ENCODE data around the gene SPRY1. TPM values are rescaled to one million over a fixed set of nuclear protein-coding genes. Genes with fewer than 3 reads are reported as not detected.

SPRY1 gene
- total and polyA plus RNA-seq, 9 of the 15 experiments (the other 6 are each of a cell fraction or from before 2014, with no cell fraction given) = 0.18 to 1.9 (median 0.45) TPM; not detected in 1

DNA sequence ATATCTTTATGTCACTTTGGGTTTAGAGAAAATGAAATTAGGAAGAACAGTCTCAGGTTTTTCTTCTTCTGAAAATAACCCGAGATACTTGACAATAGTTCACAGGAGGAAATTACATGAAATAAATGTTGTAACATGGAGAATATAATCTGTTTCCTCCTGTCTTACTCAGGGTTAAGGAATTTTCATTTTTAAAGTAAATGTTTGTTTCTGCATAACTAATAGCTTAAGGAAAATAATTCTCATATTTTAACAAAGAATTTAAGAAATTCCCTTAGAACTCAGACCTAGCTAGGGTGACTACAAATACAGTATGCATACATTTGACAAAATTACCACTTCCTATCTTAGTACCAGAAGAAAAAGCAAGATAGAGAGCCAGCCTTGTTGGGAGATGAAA, 17.2 kb upstream of the SPRY1 start:
- H3K9me1 ChIP-seq (ENCODE audit: control insufficient read depth, insufficient read depth, low read length) = no peaks in the 10 kb centered on the region
- DNase-seq (ENCODE audit: extremely low read depth in 1 of 4, low spot score in 3 of 4) = no peak
- no peaks in the 10 kb centered on the region for H3K27me3 ChIP-seq (ENCODE audit: control insufficient read depth in 2 of 2, insufficient read depth in 2 of 2, low read length in 2 of 2)
- ChIA-PET POLR2A (no interaction called here), CTCF (ENCODE audit: low intra/inter-chr PET ratio) (no interaction called here)
- no peak overlapping the region for H3K27ac ChIP-seq (ENCODE audit: extremely low read depth, low read depth, low read length)
- no peak overlapping the region for H2AFZ ChIP-seq (ENCODE audit: low read depth, low read length)
- no peaks in the 10 kb centered on the region for H3K4me1 ChIP-seq (replicated peaks in 1 of 2; ENCODE audit: control insufficient read depth in 2 of 2, insufficient read depth in 2 of 2, low read length in 2 of 2)
- no peaks in the 10 kb centered on the region for H3K9me3 ChIP-seq (replicated peaks; ENCODE audit: control insufficient read depth, insufficient read depth, low read depth, low read length)
- no peak for FAIRE-seq
- no TSS peak for BruUV-seq (replicated peaks)
- in situ Hi-C loops (cut with MboI) = no loop called here
- no peaks in the 10 kb centered on the region for H3K79me2 ChIP-seq (ENCODE audit: control insufficient read depth, insufficient read depth, low read length)
- intact Hi-C loops (cut with micrococcal nuclease) = no loop called here
- ATAC-seq = no peak
- no peaks in the 10 kb centered on the region for H3K36me3 ChIP-seq (ENCODE audit: control insufficient read depth, insufficient read depth, low read length)
- no peaks in the 10 kb centered on the region for H4K20me1 ChIP-seq (replicated peaks; ENCODE audit: control insufficient read depth, insufficient read depth, low read length)
- WGBS (ENCODE audit: insufficient coverage, low coverage, missing lambda C conversion rate) = 13% methylated on average over 1 of the region's 1 CpG
- TF ChIP-seq ZNF217 (CRISPR knock-in tag; IDR thresholded peaks at IDR 0.05) (no peak), ZNF764 (CRISPR knock-in tag; IDR thresholded peaks at IDR 0.05; ENCODE audit: low read depth) (no peak), ZNF318 (IDR thresholded peaks at IDR 0.05; ENCODE audit: borderline replicate concordance in 1 of 2, low read depth in 1 of 2) (no peak), ARNT (IDR thresholded peaks at IDR 0.05) (no peak), ZNF232 (CRISPR knock-in tag; IDR thresholded peaks at IDR 0.05) (no peak), TARDBP (IDR thresholded peaks at IDR 0.05) (no peak), KHSRP (IDR thresholded peaks at IDR 0.05) (no peak), BCOR (IDR thresholded peaks at IDR 0.05) (no peak), CBX2 (IDR thresholded peaks at IDR 0.05; ENCODE audit: insufficient read depth, low read length, poor library complexity, severe bottlenecking) (no peak), BMI1 (IDR thresholded peaks at IDR 0.05; ENCODE audit: low read length) (no peak), ARHGAP35 (IDR thresholded peaks at IDR 0.05; ENCODE audit: partially characterized antibody) (no peak), PHF20 (IDR thresholded peaks at IDR 0.05; ENCODE audit: partially characterized antibody) (no peak), NCOR1 (IDR thresholded peaks at IDR 0.05) (no peak), HNRNPUL1 (IDR thresholded peaks at IDR 0.05; ENCODE audit: low read length) (no peak), ZNF24 (IDR thresholded peaks at IDR 0.05) (no peak), MCM5 (IDR thresholded peaks at IDR 0.05; ENCODE audit: low read depth) (no peak), PTRF (tag; IDR thresholded peaks at IDR 0.05) (no peak)
- H3K4me2 ChIP-seq (ENCODE audit: insufficient read depth, low read length) = no peak overlapping the region
- no peak overlapping the region for H3K4me3 ChIP-seq
- H3K9ac ChIP-seq (ENCODE audit: insufficient read depth in 1 of 2, low read depth in 2 of 2, low read length in 2 of 2) = no peak overlapping the region

All from K562 (cell line).